ENCODE data around the gene HRH3. TPM values are rescaled to one million over a fixed set of nuclear protein-coding genes. Genes with fewer than 3 reads are reported as not detected.

The HRH3 gene
- polyA plus RNA-seq, 1 donor from 2014 or later: 2.8 TPM

- Histone ChIP-seq H4K20me1 (ENCODE audit: insufficient read depth) (no peaks in the 10 kb centered on the region), H3K27me3 (ENCODE audit: insufficient read depth, low read depth, low read length) (no peaks in the 10 kb centered on the region), H3K36me3 (ENCODE audit: insufficient read depth, low read length) (no peaks in the 10 kb centered on the region), H3K4me2 (ENCODE audit: low read length) (no peak overlapping the region), H3K4me3 (ENCODE audit: low read length) (no peak overlapping the region), H3K79me2 (replicated peaks; ENCODE audit: insufficient read depth, low read length) (no peaks in the 10 kb centered on the region), H3K9ac (ENCODE audit: low read length) (no peak overlapping the region), H3K27ac (ENCODE audit: low read length) (no peak overlapping the region), H3K9me2 (ENCODE audit: insufficient read depth, low read length) (no peaks in the 10 kb centered on the region), H3K9me3 (ENCODE audit: low read length) (no peaks in the 10 kb centered on the region), H3F3A (ENCODE audit: insufficient read depth, low read length, poor library complexity, severe bottlenecking) (no peaks in the 10 kb centered on the region), H2AFZ (ENCODE audit: low read depth, low read length) (no peak overlapping the region)
- TF ChIP-seq EP300 (conservative IDR thresholded peaks at IDR 0.05; ENCODE audit: poor library complexity, severe bottlenecking): no peak
- no peak for TF ChIP-seq POLR2AphosphoS5 (IDR thresholded peaks at IDR 0.05)
- TF ChIP-seq EZH2 (IDR thresholded peaks at IDR 0.05; ENCODE audit: borderline replicate concordance, insufficient read depth, low read length, poor library complexity, severe bottlenecking): no peak
- TF ChIP-seq, protein P1, sequence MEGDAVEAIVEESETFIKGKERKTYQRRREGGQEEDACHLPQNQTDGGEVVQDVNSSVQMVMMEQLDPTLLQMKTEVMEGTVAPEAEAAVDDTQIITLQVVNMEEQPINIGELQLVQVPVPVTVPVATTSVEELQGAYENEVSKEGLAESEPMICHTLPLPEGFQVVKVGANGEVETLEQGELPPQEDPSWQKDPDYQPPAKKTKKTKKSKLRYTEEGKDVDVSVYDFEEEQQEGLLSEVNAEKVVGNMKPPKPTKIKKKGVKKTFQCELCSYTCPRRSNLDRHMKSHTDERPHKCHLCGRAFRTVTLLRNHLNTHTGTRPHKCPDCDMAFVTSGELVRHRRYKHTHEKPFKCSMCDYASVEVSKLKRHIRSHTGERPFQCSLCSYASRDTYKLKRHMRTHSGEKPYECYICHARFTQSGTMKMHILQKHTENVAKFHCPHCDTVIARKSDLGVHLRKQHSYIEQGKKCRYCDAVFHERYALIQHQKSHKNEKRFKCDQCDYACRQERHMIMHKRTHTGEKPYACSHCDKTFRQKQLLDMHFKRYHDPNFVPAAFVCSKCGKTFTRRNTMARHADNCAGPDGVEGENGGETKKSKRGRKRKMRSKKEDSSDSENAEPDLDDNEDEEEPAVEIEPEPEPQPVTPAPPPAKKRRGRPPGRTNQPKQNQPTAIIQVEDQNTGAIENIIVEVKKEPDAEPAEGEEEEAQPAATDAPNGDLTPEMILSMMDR (IDR thresholded peaks at IDR 0.05; ENCODE audit: poor library complexity, severe bottlenecking): no peak
Measured at GRCh38 chr20:62195075-62195405, 25.0 kb downstream of the HRH3 start.

- H2AFZ ChIP-seq (ENCODE audit: low read depth, low read length): no peak overlapping the region
- H3K36me3 ChIP-seq (ENCODE audit: insufficient read depth, low read length): no peaks in the 10 kb centered on the region
- no peaks in the 10 kb centered on the region for H4K20me1 ChIP-seq (ENCODE audit: insufficient read depth)
- no peaks in the 10 kb centered on the region for H3F3A ChIP-seq (ENCODE audit: insufficient read depth, low read length, poor library complexity, severe bottlenecking)
- no peak overlapping the region for H3K4me3 ChIP-seq (ENCODE audit: low read length)
- no peaks in the 10 kb centered on the region for H3K79me2 ChIP-seq (replicated peaks; ENCODE audit: insufficient read depth, low read length)
- TF ChIP-seq TAF1 (IDR thresholded peaks at IDR 0.05; ENCODE audit: low read depth) (no peak), EP300 (conservative IDR thresholded peaks at IDR 0.05; ENCODE audit: poor library complexity, severe bottlenecking) (no peak), EZH2 (IDR thresholded peaks at IDR 0.05; ENCODE audit: borderline replicate concordance, insufficient read depth, low read length, poor library complexity, severe bottlenecking) (no peak), REST (IDR thresholded peaks at IDR 0.05; ENCODE audit: borderline replicate concordance) (no peak), MXI1 (conservative IDR thresholded peaks at IDR 0.05; ENCODE audit: poor library complexity, severe bottlenecking) (no peak), RAD21 (conservative IDR thresholded peaks at IDR 0.05) (no peak), POLR2AphosphoS5 (IDR thresholded peaks at IDR 0.05) (no peak), SMC3 (conservative IDR thresholded peaks at IDR 0.05; ENCODE audit: poor library complexity) (no peak)
- TF ChIP-seq, protein P1 (IDR thresholded peaks at IDR 0.05; ENCODE audit: poor library complexity, severe bottlenecking): no peak
- H3K27me3 ChIP-seq (ENCODE audit: insufficient read depth, low read depth, low read length): no peaks in the 10 kb centered on the region
- no peak overlapping the region for H3K27ac ChIP-seq (ENCODE audit: low read length)
- H3K9me2 ChIP-seq (ENCODE audit: insufficient read depth, low read length): no peaks in the 10 kb centered on the region
- no peak overlapping the region for H3K4me2 ChIP-seq (ENCODE audit: low read length)
- no peaks in the 10 kb centered on the region for H3K9me3 ChIP-seq (ENCODE audit: low read length)
- H3K9ac ChIP-seq (ENCODE audit: low read length): no peak overlapping the region
Measured at GRCh38 chr20:62193079-62194025, 26.7 kb downstream of the HRH3 start.
